Stimulated activated CD8-positive, alpha-beta memory T cell treated with anti-CD3 and anti-CD28 coated beads, Interleukin-15, amount 100 ng/mL, for 4 hours (primary cell): Measurements from ENCODE around the gene PPP1R16B.
A peak's percentile ranks its signal among the peaks of the same experiment; 100 is the strongest.

Experiments used
- DNase-seq, 2 donors: peaks; one replicate each; pipeline ENCODE4 v3.0.0-alpha.2; 2020; ENCODE audit warnings: low read depth in 2 of 2

The PPP1R16B gene

DNA sequence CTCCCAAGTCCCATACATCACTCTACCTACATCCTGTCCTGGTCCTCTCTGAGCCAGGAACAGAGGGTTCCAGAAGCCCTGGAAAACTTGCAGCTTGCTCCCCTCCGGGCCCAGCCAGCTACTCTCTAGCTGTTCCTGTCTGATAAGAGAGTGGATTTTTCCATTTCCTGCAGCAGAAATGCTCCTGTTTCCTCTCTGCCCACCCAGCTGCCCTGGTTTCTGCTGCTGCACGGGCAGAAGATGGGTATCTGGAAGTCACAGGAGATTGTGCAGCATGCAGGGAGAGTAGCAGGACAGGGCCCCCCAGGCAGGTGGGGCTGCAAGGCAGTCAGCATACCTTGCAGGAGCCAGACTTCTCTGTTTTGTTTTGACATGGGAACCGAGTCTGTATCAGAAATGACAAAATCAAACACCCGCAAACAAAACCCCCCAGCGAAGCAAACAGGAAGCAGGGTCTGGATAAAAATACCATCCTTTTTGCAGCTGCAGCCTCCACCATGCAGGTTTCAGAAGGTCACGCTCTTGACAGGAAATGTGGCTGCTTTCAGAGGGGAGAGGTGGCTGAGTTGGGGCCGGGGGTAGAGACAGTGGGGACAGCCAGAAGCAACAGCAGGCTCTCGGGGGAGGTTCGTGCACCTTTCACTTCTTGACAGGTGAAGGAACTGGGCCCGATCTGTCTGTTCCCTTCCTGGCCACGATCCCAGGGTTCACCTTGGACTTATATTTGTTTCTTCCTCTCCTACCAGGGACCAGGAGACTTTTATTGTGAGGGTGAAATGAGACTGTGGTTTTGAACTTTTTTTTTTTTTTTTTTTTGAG is 69.9 kb downstream of the PPP1R16B start:
- peak in 1 of 2 donors; percentile 47 for DNase-seq

- DNase-seq: no peak
These were observed 72.0 kb downstream of the PPP1R16B start for GRCh38 chr20:38877483-38877882.

- no peak for DNase-seq
These were observed 73.4 kb downstream of the PPP1R16B start for GRCh38 chr20:38878866-38879265.

GRCh38 chr20:38880952-38881735 is 75.6 kb downstream of the PPP1R16B start:
- no peak for DNase-seq

DNA sequence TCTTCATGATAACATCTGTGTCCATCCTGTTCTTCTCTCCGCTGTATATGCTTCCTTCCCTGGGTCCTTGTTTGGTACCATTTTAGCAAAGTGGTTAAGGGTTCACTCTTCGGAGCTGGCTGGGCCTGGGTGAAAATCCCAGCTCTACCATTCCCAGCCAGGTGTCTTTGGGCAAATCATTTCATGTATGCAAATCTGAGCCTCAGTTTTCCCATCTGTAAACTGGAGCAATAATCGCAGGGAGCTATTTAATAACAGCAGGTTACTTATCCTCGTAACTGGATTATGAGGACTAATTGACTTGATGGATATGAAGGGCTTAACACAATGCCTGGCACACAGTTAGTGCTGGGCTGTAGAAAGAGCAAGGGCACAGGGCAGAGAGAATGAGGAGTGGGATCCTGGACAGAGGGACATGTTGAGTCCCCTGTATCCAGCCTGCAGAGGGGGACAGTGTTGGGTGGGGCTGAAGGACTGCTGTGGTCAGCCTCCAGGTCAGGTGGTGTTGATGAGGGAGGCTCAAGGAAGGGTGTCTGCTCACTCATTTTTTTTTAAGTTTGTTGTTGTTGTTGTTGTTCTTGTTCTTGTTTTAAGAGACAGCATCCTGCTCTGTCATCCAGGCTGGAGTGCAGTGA is 76.4 kb downstream of the PPP1R16B start:
- DNase-seq: no peak

DNA sequence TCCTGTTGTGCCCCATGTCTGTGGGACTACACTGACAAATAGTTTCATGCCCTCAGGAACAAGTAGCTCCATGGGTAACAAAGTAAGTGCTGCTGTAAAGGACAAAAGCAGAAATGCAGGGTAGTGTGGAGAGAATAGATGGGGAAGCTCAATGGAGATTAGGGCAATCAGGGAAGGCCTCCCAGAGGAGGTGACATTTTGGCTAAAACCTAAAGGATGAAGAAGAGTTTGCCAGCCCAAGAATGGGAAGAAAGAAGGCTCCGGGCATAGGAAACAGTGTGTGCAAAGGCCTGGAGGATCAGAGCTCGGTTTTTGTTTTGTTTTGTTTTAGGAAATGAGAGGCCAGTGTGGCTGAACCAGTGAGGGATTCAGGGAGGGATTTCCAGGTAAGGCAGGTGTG is 77.1 kb downstream of the PPP1R16B start:
- no peak for DNase-seq

- no peak for DNase-seq
These were observed 77.8 kb downstream of the PPP1R16B start for GRCh38 chr20:38883081-38883980.

- DNase-seq: no peak
These were observed 78.7 kb downstream of the PPP1R16B start for GRCh38 chr20:38883981-38884733.

DNA sequence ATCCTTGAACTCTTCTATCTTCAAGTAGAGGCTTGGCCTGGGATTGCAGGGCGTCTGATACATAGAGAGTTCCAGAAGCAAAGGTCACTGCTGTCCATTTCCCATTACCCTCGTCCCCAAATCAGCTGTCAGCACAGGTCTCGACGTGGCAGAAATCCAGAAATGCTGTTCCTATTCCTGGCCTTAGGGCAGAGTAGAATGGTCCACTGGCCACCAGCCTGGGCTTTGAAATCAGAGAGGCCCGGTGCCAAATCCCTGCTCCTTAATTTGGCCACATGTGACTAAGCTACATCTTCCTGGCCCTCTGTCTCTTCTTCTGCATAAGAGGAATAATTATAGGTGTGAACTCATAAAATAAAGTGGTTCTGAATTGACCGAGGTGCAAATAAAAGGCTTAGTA is 79.9 kb downstream of the PPP1R16B start:
- DNase-seq: no peak

DNA sequence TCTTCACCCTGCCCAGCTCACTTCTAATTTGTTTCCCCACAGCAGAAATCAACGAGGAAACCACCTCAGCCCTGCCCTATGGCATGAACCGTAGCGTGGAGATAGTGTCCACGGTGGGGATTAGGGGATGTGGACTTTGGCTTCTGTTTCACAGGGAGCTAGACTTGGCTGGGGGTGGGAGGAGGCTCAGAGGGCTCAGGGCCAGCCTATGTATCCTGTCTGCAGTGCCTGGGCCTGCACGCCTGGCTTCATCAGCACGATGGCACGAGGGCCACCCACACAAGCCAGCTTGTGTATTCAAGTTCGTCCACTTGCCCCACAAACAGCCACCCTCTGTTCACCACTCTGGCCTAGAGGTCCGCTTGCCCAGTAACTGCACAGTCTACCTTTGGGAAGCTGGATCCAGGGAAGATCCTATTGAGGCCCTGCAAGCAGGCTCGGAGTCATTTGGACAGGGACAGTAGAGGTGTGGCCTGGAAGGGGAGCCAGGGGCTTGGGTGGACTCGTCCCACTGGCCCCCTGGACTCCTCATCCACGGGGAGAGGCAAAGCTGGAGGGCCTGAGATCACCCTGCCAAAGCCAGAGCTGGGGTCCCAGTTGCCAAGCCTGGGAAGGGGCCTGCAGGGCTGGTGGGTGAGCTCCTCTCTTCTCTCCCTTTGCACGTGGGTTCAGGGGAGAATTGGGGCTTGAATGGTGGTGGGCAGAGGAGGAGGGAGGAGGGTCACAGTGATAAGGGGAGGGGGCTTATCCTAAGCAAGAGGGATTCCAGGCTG is 82.7 kb downstream of the PPP1R16B start:
- no peak for DNase-seq

GRCh38 chr20:38889050-38889449 is 83.6 kb downstream of the PPP1R16B start:
- no peak for DNase-seq

GRCh38 chr20:38889792-38890496 is 84.4 kb downstream of the PPP1R16B start:
- no peak for DNase-seq

DNA sequence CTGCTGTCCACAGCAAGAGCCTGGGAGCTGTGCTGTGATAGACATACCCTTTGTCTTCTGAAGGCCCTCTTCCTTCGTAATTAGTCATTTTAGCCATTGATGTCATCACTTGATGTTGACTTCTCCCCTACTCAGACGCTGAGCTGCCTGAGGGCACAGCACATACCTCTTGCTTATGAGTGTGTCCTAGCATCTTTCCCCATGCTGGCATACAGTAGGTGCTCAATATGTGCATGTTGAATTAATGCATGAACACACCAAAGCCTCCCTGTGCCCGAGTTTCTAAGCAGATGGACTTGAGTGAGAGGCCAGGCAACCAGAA is 85.0 kb downstream of the PPP1R16B start:
- DNase-seq: no peak

GRCh38 chr20:38892091-38892981 is 86.8 kb downstream of the PPP1R16B start:
- DNase-seq: no peak

GRCh38 chr20:38893056-38893564 is 87.6 kb downstream of the PPP1R16B start:
- DNase-seq: no peak

GRCh38 chr20:38893565-38894090 is 88.1 kb downstream of the PPP1R16B start:
- DNase-seq: peak; percentile 61 to 66

- DNase-seq: no peak
These were observed 88.8 kb downstream of the PPP1R16B start for GRCh38 chr20:38894091-38894847.
